HepG2 (cell line): ENCODE results near the gene KLHL18. TPM values are rescaled to one million over a fixed set of nuclear protein-coding genes. Genes with fewer than 3 reads are reported as not detected.

ENCODE experiments used
- ATAC-seq: fragments of 200-7000 bp; cut with Tn5 transposase; 3 replicates; pipeline ENCODE4 v1.9.1; 2020; ENCODE audit warnings: mild to moderate bottlenecking, moderate library complexity
- BruUV-seq: library from RNA; stranded (reverse); fragments of 400-500 nt; replicated peaks from 2 replicates; lab custom pipeline; 2021; lab: Mats Ljungman, UMichigan
- CTCF ChIA-PET: fragments of 300-600 bp; formaldehyde crosslinking; extraction: SDS; loops from one replicate; lab custom pipeline; 2021; ENCODE audit warnings: low total read pairs, inconsistent platforms, low intra/inter-chr PET ratio; lab: Yijun Ruan, JAX
- POLR2A ChIA-PET: fragments of 350-600 bp; sonication (Branson Sonifier 250); formaldehyde crosslinking; loops from one replicate; lab custom pipeline; 2020; ENCODE audit warnings: antibody characterized with exemption, inconsistent platforms; lab: Yijun Ruan, JAX
- DNase-seq: peaks from one replicate; pipeline ENCODE4 v3.0.0-alpha.2; 2015; ENCODE audit warnings: low spot score
- FAIRE-seq: peaks from 3 replicates; lab custom pipeline; 2011; peaks lifted over from hg19 to GRCh38; lab: Jason Lieb, UNC
- H2AFZ ChIP-seq: one replicate; pipeline ENCODE4 v1.6.1; 2011; ENCODE audit warnings: low read length, inconsistent platforms
- H3K27ac ChIP-seq: fragments of 300-600 bp; 3 replicates; pipeline ENCODE4 v1.8.0; 2011; ENCODE audit warnings: mixed run types, mild to moderate bottlenecking, mixed read lengths, low read length, inconsistent platforms; ENCODE audit not compliant: insufficient read depth; ENCODE audit errors: extremely low read length
- H3K27me3 ChIP-seq, 2 experiments: fragments of 200-600 bp in 1 of 2; 2 replicates in 1 of 2; 3 replicates in 1 of 2; pipeline versions ENCODE4 v1.6.0 to v1.8.0; 2011; ENCODE audit warnings: low read length in 2 of 2, mild to moderate bottlenecking in 2 of 2, moderate library complexity in 2 of 2, inconsistent platforms in 1 of 2; ENCODE audit not compliant: insufficient read depth in 2 of 2, control insufficient read depth in 1 of 2
- H3K36me3 ChIP-seq, 2 experiments: fragments of 200-600 bp in 1 of 2; replicated peaks in 1 of 2; 2 replicates in 1 of 2; 3 replicates in 1 of 2; pipeline versions ENCODE4 v1.5.1 to v1.8.0; 2011; ENCODE audit warnings: low read length in 2 of 2, inconsistent platforms in 1 of 2; ENCODE audit not compliant: insufficient read depth in 2 of 2, control insufficient read depth in 1 of 2
- H3K4me1 ChIP-seq: 2 replicates; pipeline ENCODE4 v1.5.1; 2012; ENCODE audit warnings: low read length, inconsistent platforms; ENCODE audit not compliant: insufficient read depth
- H3K4me2 ChIP-seq: 2 replicates; pipeline ENCODE4 v1.6.0; 2011; ENCODE audit warnings: low read depth, low read length, inconsistent platforms
- H3K4me3 ChIP-seq, 3 experiments: fragments of 200-600 bp in 1 of 3; sonication (generic), shearing (Covaris generic) in 1 of 3; replicated peaks in 1 of 3; 2 replicates each; pipeline ENCODE4 v1.5.1; 2011 to 2016; ENCODE audit warnings: low read length in 3 of 3, inconsistent platforms in 2 of 3, low read depth in 2 of 3, mild to moderate bottlenecking in 2 of 3, control low read depth in 1 of 3, mixed read lengths in 1 of 3; ENCODE audit not compliant: insufficient read depth in 1 of 3
- H3K79me2 ChIP-seq: one replicate; pipeline ENCODE4 v1.6.1; 2011; ENCODE audit warnings: low read length, inconsistent platforms; ENCODE audit not compliant: insufficient read depth
- H3K9ac ChIP-seq: 2 replicates; pipeline ENCODE4 v1.6.0; 2011; ENCODE audit warnings: mild to moderate bottlenecking, low read depth, low read length, inconsistent platforms; ENCODE audit not compliant: insufficient read depth
- H3K9me3 ChIP-seq: 2 replicates; pipeline ENCODE4 v1.5.1; 2012; ENCODE audit warnings: mild to moderate bottlenecking, low read length
- H4K20me1 ChIP-seq: 2 replicates; pipeline ENCODE4 v1.6.0; 2011; ENCODE audit warnings: inconsistent platforms, mild to moderate bottlenecking, low read length, moderate library complexity; ENCODE audit not compliant: insufficient read depth
- ETV6 ChIP-seq: sonication (generic); formaldehyde crosslinking; conservative IDR thresholded peaks from 2 replicates; pipeline ENCODE4 v1.4.0; 2020; ENCODE audit warnings: missing genetic modification reagents
- ZNF746 ChIP-seq: sonication (generic); formaldehyde crosslinking; IDR thresholded peaks from 2 replicates; pipeline ENCODE4 v1.8.0; 2022; ENCODE audit warnings: mild to moderate bottlenecking, missing genetic modification reagents
- WGBS: methylation state at CpG from one replicate; pipeline ENCODE4 v1.1.6; 2017; ENCODE audit warnings: low lambda C conversion rate; 5-methylcytosine and 5-hydroxymethylcytosine counted together
- in situ Hi-C: cut with HindIII; loops from 2 replicates; pipeline ENCODE4 v1.10.0; 2017; ENCODE audit warnings: low pct_unique_long_range_greater_than_20kb; ENCODE audit not compliant: extremely low pct_ligation_motif_present
- intact Hi-C: fragments of 100-400 bp; cut with micrococcal nuclease; formaldehyde crosslinking; loops from one replicate; pipeline ENCODE4 v1.10.0; 2022; ENCODE audit not compliant: unreplicated experiment
- polyA plus RNA-seq, 8 experiments: library from polyadenylated mRNA; depleted of rRNA in 3 of 8; stranded (reverse) in 7 of 8; unstranded in 1 of 8; fragments of >200 nt; fragmentation: Illumina TruSeq in 4 of 8; extraction: Trizol in 4 of 8; gene quantifications; 2 replicates each; pipeline versions ENCODE4 v1.2.1 to v1.2.3, GENCODE V29; 2011 to 2016; ENCODE audit warnings: low read depth in 4 of 8, missing spikeins in 1 of 8, mixed read lengths in 1 of 8; ENCODE audit not compliant: insufficient read depth in 1 of 8
- total RNA-seq, 5 experiments: library from RNA; depleted of rRNA; stranded (reverse); fragments of >200 nt; fragmentation: Illumina TruSeq; extraction: Trizol; gene quantifications; 2 replicates each; pipeline ENCODE4 v1.2.3, GENCODE V29; 2016; ENCODE audit warnings: low read depth in 1 of 5
- TF ChIP-seq, protein P1 (sequence below): sonication (generic); formaldehyde crosslinking; IDR thresholded peaks from 2 replicates; pipeline ENCODE4 v1.9.0; 2022; ENCODE audit warnings: missing genetic modification reagents, mild to moderate bottlenecking, borderline replicate concordance
- TF ChIP-seq, protein P2 (sequence below): sonication (generic); formaldehyde crosslinking; IDR thresholded peaks from 2 replicates; pipeline ENCODE4 v1.5.1; 2020; ENCODE audit warnings: mild to moderate bottlenecking, missing genetic modification reagents, moderate library complexity
- TF ChIP-seq, protein P3 (sequence below): sonication (generic); formaldehyde crosslinking; IDR thresholded peaks from 2 replicates; pipeline ENCODE4 v1.5.0; 2020; ENCODE audit warnings: mild to moderate bottlenecking, missing genetic modification reagents

Gene KLHL18
- total and polyA plus RNA-seq, 2 of the 13 experiments (the other 11 are each of a cell fraction or from before 2014, with no cell fraction given): 17.5 to 18.8 TPM

GRCh38 chr3:47385796-47386195 is 103.1 kb downstream of the KLHL18 start:
- ATAC-seq (no peak), DNase-seq (no peak), FAIRE-seq (no peak)
- TF ChIP-seq ETV6 (CRISPR knock-in tag) (no peak), ZNF746 (no peak)
- TF ChIP-seq, protein P1, sequence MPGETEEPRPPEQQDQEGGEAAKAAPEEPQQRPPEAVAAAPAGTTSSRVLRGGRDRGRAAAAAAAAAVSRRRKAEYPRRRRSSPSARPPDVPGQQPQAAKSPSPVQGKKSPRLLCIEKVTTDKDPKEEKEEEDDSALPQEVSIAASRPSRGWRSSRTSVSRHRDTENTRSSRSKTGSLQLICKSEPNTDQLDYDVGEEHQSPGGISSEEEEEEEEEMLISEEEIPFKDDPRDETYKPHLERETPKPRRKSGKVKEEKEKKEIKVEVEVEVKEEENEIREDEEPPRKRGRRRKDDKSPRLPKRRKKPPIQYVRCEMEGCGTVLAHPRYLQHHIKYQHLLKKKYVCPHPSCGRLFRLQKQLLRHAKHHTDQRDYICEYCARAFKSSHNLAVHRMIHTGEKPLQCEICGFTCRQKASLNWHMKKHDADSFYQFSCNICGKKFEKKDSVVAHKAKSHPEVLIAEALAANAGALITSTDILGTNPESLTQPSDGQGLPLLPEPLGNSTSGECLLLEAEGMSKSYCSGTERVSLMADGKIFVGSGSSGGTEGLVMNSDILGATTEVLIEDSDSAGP (CRISPR knock-in tag): no peak
- Histone ChIP-seq H3K27ac (peak overlapping the region; percentile 56), H3K4me2 (no peak overlapping the region), H4K20me1 (peaks cover 20% of the 10 kb centered on the region), H3K9ac (no peak overlapping the region), H3K27me3 (no peaks in the 10 kb centered on the region; a peak in 1 of 5 replicates), H3K4me3 (no peak overlapping the region), H3K4me1 (peaks cover 43% of the 10 kb centered on the region), H3K79me2 (peaks cover 71% of the 10 kb centered on the region), H3K36me3 (peaks cover 4 to 15% of the 10 kb centered on the region in 2 experiments; a peak in 2 of 5 replicates), H2AFZ (no peak overlapping the region), H3K9me3 (no peaks in the 10 kb centered on the region)
- ChIA-PET POLR2A (no interaction called here), CTCF (no interaction called here)
- intact Hi-C loops (loop anchor here (1.0 kb wide), 1 partner anchor 9 kb away; no protein-coding TSS in a partner anchor), in situ Hi-C loops (no loop called here)
- 95% methylated on average over 2 of the region's 2 CpGs for WGBS
- no TSS peak for BruUV-seq

GRCh38 chr3:47392933-47393332 is 110.2 kb downstream of the KLHL18 start:
- Histone ChIP-seq H3K79me2 (peaks cover 63% of the 10 kb centered on the region), H3K27me3 (no peaks in the 10 kb centered on the region), H3K9ac (no peak overlapping the region), H3K4me3 (no peak overlapping the region), H3K9me3 (no peaks in the 10 kb centered on the region), H2AFZ (no peak overlapping the region), H3K27ac (no peak overlapping the region), H3K4me1 (peaks cover 40% of the 10 kb centered on the region), H3K36me3 (peaks cover 10 to 26% of the 10 kb centered on the region in 2 experiments; a peak in 4 of 5 replicates), H3K4me2 (no peak overlapping the region), H4K20me1 (peaks cover 19% of the 10 kb centered on the region; the same call in 1 of the 2 replicates)
- intact Hi-C loops: no loop called here
- TF ChIP-seq, protein P2, sequence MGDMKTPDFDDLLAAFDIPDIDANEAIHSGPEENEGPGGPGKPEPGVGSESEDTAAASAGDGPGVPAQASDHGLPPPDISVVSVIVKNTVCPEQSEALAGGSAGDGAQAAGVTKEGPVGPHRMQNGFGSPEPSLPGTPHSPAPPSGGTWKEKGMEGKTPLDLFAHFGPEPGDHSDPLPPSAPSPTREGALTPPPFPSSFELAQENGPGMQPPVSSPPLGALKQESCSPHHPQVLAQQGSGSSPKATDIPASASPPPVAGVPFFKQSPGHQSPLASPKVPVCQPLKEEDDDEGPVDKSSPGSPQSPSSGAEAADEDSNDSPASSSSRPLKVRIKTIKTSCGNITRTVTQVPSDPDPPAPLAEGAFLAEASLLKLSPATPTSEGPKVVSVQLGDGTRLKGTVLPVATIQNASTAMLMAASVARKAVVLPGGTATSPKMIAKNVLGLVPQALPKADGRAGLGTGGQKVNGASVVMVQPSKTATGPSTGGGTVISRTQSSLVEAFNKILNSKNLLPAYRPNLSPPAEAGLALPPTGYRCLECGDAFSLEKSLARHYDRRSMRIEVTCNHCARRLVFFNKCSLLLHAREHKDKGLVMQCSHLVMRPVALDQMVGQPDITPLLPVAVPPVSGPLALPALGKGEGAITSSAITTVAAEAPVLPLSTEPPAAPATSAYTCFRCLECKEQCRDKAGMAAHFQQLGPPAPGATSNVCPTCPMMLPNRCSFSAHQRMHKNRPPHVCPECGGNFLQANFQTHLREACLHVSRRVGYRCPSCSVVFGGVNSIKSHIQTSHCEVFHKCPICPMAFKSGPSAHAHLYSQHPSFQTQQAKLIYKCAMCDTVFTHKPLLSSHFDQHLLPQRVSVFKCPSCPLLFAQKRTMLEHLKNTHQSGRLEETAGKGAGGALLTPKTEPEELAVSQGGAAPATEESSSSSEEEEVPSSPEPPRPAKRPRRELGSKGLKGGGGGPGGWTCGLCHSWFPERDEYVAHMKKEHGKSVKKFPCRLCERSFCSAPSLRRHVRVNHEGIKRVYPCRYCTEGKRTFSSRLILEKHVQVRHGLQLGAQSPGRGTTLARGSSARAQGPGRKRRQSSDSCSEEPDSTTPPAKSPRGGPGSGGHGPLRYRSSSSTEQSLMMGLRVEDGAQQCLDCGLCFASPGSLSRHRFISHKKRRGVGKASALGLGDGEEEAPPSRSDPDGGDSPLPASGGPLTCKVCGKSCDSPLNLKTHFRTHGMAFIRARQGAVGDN (CRISPR knock-in tag): no peak
- TF ChIP-seq, protein P3, sequence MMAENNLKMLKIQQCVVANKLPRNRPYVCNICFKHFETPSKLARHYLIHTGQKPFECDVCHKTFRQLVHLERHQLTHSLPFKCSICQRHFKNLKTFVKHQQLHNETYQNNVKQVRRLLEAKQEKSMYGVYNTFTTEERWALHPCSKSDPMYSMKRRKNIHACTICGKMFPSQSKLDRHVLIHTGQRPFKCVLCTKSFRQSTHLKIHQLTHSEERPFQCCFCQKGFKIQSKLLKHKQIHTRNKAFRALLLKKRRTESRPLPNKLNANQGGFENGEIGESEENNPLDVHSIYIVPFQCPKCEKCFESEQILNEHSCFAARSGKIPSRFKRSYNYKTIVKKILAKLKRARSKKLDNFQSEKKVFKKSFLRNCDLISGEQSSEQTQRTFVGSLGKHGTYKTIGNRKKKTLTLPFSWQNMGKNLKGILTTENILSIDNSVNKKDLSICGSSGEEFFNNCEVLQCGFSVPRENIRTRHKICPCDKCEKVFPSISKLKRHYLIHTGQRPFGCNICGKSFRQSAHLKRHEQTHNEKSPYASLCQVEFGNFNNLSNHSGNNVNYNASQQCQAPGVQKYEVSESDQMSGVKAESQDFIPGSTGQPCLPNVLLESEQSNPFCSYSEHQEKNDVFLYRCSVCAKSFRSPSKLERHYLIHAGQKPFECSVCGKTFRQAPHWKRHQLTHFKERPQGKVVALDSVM: peak; percentile 45; the same call in 1 of the 2 replicates
- FAIRE-seq: no peak
- BruUV-seq: no TSS peak
- 96% methylated on average over 3 of the region's 3 CpGs for WGBS
- ChIA-PET CTCF (no interaction called here), POLR2A (interaction anchor here (2.3 kb wide), 1 partner anchor 13 kb away, joined by 18 read pairs; the partner anchor contains the start of gene PTPN23)
- in situ Hi-C loops: no loop called here
- no peak for ATAC-seq
- no peak for DNase-seq
